ENCODE data around the gene SLF2.

Gene SLF2

GRCh38 chr10:100945754-100946153 is 33.0 kb downstream of the SLF2 start:
- Histone ChIP-seq H3K9ac (ENCODE audit: low read depth in 1 of 2, low read length in 2 of 2) (no peak overlapping the region), H3K27me3 (ENCODE audit: control insufficient read depth in 1 of 2, insufficient read depth in 2 of 2, low read length in 2 of 2) (no peaks in the 10 kb centered on the region), H3K36me3 (ENCODE audit: control insufficient read depth in 1 of 2, insufficient read depth in 2 of 2, low read length in 2 of 2) (peaks cover 38 to 75% of the 10 kb centered on the region in 2 donors), H3K9me3 (ENCODE audit: control insufficient read depth in 1 of 2, low read length in 2 of 2) (no peaks in the 10 kb centered on the region), H3K4me1 (ENCODE audit: control insufficient read depth in 1 of 2, insufficient read depth in 2 of 2, low read length in 2 of 2) (no peaks in the 10 kb centered on the region), H3K4me3 (ENCODE audit: low read depth in 1 of 2, low read length in 2 of 2) (no peak overlapping the region), H3K27ac (ENCODE audit: low read depth, low read length) (no peak overlapping the region)

- Histone ChIP-seq H3K9ac (ENCODE audit: low read depth in 1 of 2, low read length in 2 of 2) (no peak overlapping the region), H3K27ac (ENCODE audit: low read depth, low read length) (no peak overlapping the region), H3K4me3 (ENCODE audit: low read depth in 1 of 2, low read length in 2 of 2) (no peak overlapping the region), H3K9me3 (ENCODE audit: control insufficient read depth in 1 of 2, low read length in 2 of 2) (no peaks in the 10 kb centered on the region), H3K4me1 (ENCODE audit: control insufficient read depth in 1 of 2, insufficient read depth in 2 of 2, low read length in 2 of 2) (no peaks in the 10 kb centered on the region), H3K36me3 (ENCODE audit: control insufficient read depth in 1 of 2, insufficient read depth in 2 of 2, low read length in 2 of 2) (peaks cover 33 to 65% of the 10 kb centered on the region in 2 donors), H3K27me3 (ENCODE audit: control insufficient read depth in 1 of 2, insufficient read depth in 2 of 2, low read length in 2 of 2) (no peaks in the 10 kb centered on the region)
Measured at GRCh38 chr10:100948916-100949315, 36.2 kb downstream of the SLF2 start.

- Histone ChIP-seq H3K4me3 (ENCODE audit: low read depth in 1 of 2, low read length in 2 of 2) (no peak overlapping the region), H3K4me1 (ENCODE audit: control insufficient read depth in 1 of 2, insufficient read depth in 2 of 2, low read length in 2 of 2) (no peaks in the 10 kb centered on the region), H3K27me3 (ENCODE audit: control insufficient read depth in 1 of 2, insufficient read depth in 2 of 2, low read length in 2 of 2) (no peaks in the 10 kb centered on the region), H3K27ac (ENCODE audit: low read depth, low read length) (no peak overlapping the region), H3K9ac (ENCODE audit: low read depth in 1 of 2, low read length in 2 of 2) (no peak overlapping the region), H3K9me3 (ENCODE audit: control insufficient read depth in 1 of 2, low read length in 2 of 2) (no peaks in the 10 kb centered on the region), H3K36me3 (ENCODE audit: control insufficient read depth in 1 of 2, insufficient read depth in 2 of 2, low read length in 2 of 2) (peaks cover 9 to 51% of the 10 kb centered on the region in 2 donors)
Measured at GRCh38 chr10:100960251-100960650, 47.5 kb downstream of the SLF2 start.

GRCh38 chr10:100962351-100963080 is 49.8 kb downstream of the SLF2 start:
- Histone ChIP-seq H3K36me3 (ENCODE audit: control insufficient read depth in 1 of 2, insufficient read depth in 2 of 2, low read length in 2 of 2) (peaks cover 18 to 49% of the 10 kb centered on the region in 2 donors), H3K27ac (ENCODE audit: low read depth, low read length) (no peak overlapping the region)

GRCh38 chr10:100963826-100964225 is 51.1 kb downstream of the SLF2 start:
- no peak overlapping the region for H3K9ac ChIP-seq (ENCODE audit: low read depth in 1 of 2, low read length in 2 of 2)
- no peaks in the 10 kb centered on the region for H3K27me3 ChIP-seq (ENCODE audit: control insufficient read depth in 1 of 2, insufficient read depth in 2 of 2, low read length in 2 of 2)
- H3K9me3 ChIP-seq (ENCODE audit: control insufficient read depth in 1 of 2, low read length in 2 of 2), result no peaks in the 10 kb centered on the region
- peaks cover 5 to 10% of the 10 kb centered on the region in 2 donors for H3K4me1 ChIP-seq (ENCODE audit: control insufficient read depth in 1 of 2, insufficient read depth in 2 of 2, low read length in 2 of 2)
- no peak overlapping the region for H3K27ac ChIP-seq (ENCODE audit: low read depth, low read length)
- H3K4me3 ChIP-seq (ENCODE audit: low read depth in 1 of 2, low read length in 2 of 2), result no peak overlapping the region
- H3K36me3 ChIP-seq (ENCODE audit: control insufficient read depth in 1 of 2, insufficient read depth in 2 of 2, low read length in 2 of 2), result peaks cover 18 to 37% of the 10 kb centered on the region in 2 donors

More at GRCh38 chr10:100962351-100963080, 49.8 kb downstream of the SLF2 start:
- no peak overlapping the region for H3K9ac ChIP-seq (ENCODE audit: low read depth in 1 of 2, low read length in 2 of 2)
- H3K4me1 ChIP-seq (ENCODE audit: control insufficient read depth in 1 of 2, insufficient read depth in 2 of 2, low read length in 2 of 2), result no peaks in the 10 kb centered on the region
- H3K4me3 ChIP-seq (ENCODE audit: low read depth in 1 of 2, low read length in 2 of 2), result no peak overlapping the region
- H3K27me3 ChIP-seq (ENCODE audit: control insufficient read depth in 1 of 2, insufficient read depth in 2 of 2, low read length in 2 of 2), result no peaks in the 10 kb centered on the region
- no peaks in the 10 kb centered on the region for H3K9me3 ChIP-seq (ENCODE audit: control insufficient read depth in 1 of 2, low read length in 2 of 2)

GRCh38 chr10:100965820-100966219 is 53.1 kb downstream of the SLF2 start:
- Histone ChIP-seq H3K4me3 (ENCODE audit: low read depth in 1 of 2, low read length in 2 of 2) (no peak overlapping the region), H3K4me1 (ENCODE audit: control insufficient read depth in 1 of 2, insufficient read depth in 2 of 2, low read length in 2 of 2) (peaks cover 12 to 18% of the 10 kb centered on the region in 2 donors), H3K9me3 (ENCODE audit: control insufficient read depth in 1 of 2, low read length in 2 of 2) (no peaks in the 10 kb centered on the region), H3K36me3 (ENCODE audit: control insufficient read depth in 1 of 2, insufficient read depth in 2 of 2, low read length in 2 of 2) (peaks cover 12 to 29% of the 10 kb centered on the region in 2 donors), H3K27me3 (ENCODE audit: control insufficient read depth in 1 of 2, insufficient read depth in 2 of 2, low read length in 2 of 2) (no peaks in the 10 kb centered on the region), H3K27ac (ENCODE audit: low read depth, low read length) (no peak overlapping the region), H3K9ac (ENCODE audit: low read depth in 1 of 2, low read length in 2 of 2) (no peak overlapping the region)

- Histone ChIP-seq H3K36me3 (ENCODE audit: control insufficient read depth in 1 of 2, insufficient read depth in 2 of 2, low read length in 2 of 2) (peaks cover 11 to 26% of the 10 kb centered on the region in 2 donors), H3K4me3 (ENCODE audit: low read depth in 1 of 2, low read length in 2 of 2) (no peak overlapping the region), H3K27me3 (ENCODE audit: control insufficient read depth in 1 of 2, insufficient read depth in 2 of 2, low read length in 2 of 2) (no peaks in the 10 kb centered on the region), H3K9ac (ENCODE audit: low read depth in 1 of 2, low read length in 2 of 2) (no peak overlapping the region), H3K4me1 (ENCODE audit: control insufficient read depth in 1 of 2, insufficient read depth in 2 of 2, low read length in 2 of 2) (peaks cover 15 to 25% of the 10 kb centered on the region in 2 donors), H3K9me3 (ENCODE audit: control insufficient read depth in 1 of 2, low read length in 2 of 2) (no peaks in the 10 kb centered on the region), H3K27ac (ENCODE audit: low read depth, low read length) (no peak overlapping the region)
Measured at GRCh38 chr10:100966887-100967286, 54.1 kb downstream of the SLF2 start.

- no peaks in the 10 kb centered on the region for H3K27me3 ChIP-seq (ENCODE audit: control insufficient read depth in 1 of 2, insufficient read depth in 2 of 2, low read length in 2 of 2)
- peaks cover 8 to 22% of the 10 kb centered on the region in 2 donors for H3K36me3 ChIP-seq (ENCODE audit: control insufficient read depth in 1 of 2, insufficient read depth in 2 of 2, low read length in 2 of 2)
- H3K9ac ChIP-seq (ENCODE audit: low read depth in 1 of 2, low read length in 2 of 2), result no peak overlapping the region
- H3K9me3 ChIP-seq (ENCODE audit: control insufficient read depth in 1 of 2, low read length in 2 of 2), result no peaks in the 10 kb centered on the region
- no peak overlapping the region for H3K27ac ChIP-seq (ENCODE audit: low read depth, low read length)
- no peak overlapping the region for H3K4me3 ChIP-seq (ENCODE audit: low read depth in 1 of 2, low read length in 2 of 2)
- H3K4me1 ChIP-seq (ENCODE audit: control insufficient read depth in 1 of 2, insufficient read depth in 2 of 2, low read length in 2 of 2), result peaks cover 20 to 29% of the 10 kb centered on the region in 2 donors
Measured at GRCh38 chr10:100967332-100967731, 54.6 kb downstream of the SLF2 start.

- Histone ChIP-seq H3K9me3 (ENCODE audit: control insufficient read depth in 1 of 2, low read length in 2 of 2) (no peaks in the 10 kb centered on the region), H3K4me1 (ENCODE audit: control insufficient read depth in 1 of 2, insufficient read depth in 2 of 2, low read length in 2 of 2) (peaks cover 28 to 35% of the 10 kb centered on the region in 2 donors), H3K27ac (ENCODE audit: low read depth, low read length) (no peak overlapping the region), H3K27me3 (ENCODE audit: control insufficient read depth in 1 of 2, insufficient read depth in 2 of 2, low read length in 2 of 2) (no peaks in the 10 kb centered on the region), H3K9ac (ENCODE audit: low read depth in 1 of 2, low read length in 2 of 2) (peak overlapping the region in 1 of 2 donors; percentile 67), H3K4me3 (ENCODE audit: low read depth in 1 of 2, low read length in 2 of 2) (peak overlapping the region; percentile 76 to 79), H3K36me3 (ENCODE audit: control insufficient read depth in 1 of 2, insufficient read depth in 2 of 2, low read length in 2 of 2) (peaks cover 16 to 26% of the 10 kb centered on the region in 2 donors)
Measured at GRCh38 chr10:100968062-100968736, 55.4 kb downstream of the SLF2 start.

- Histone ChIP-seq H3K36me3 (ENCODE audit: control insufficient read depth in 1 of 2, insufficient read depth in 2 of 2, low read length in 2 of 2) (peaks cover 16 to 33% of the 10 kb centered on the region in 2 donors), H3K27ac (ENCODE audit: low read depth, low read length) (no peak overlapping the region), H3K4me3 (ENCODE audit: low read depth in 1 of 2, low read length in 2 of 2) (peak overlapping the region; percentile 76 to 79), H3K27me3 (ENCODE audit: control insufficient read depth in 1 of 2, insufficient read depth in 2 of 2, low read length in 2 of 2) (no peaks in the 10 kb centered on the region), H3K4me1 (ENCODE audit: control insufficient read depth in 1 of 2, insufficient read depth in 2 of 2, low read length in 2 of 2) (peaks cover 29 to 35% of the 10 kb centered on the region in 2 donors), H3K9ac (ENCODE audit: low read depth in 1 of 2, low read length in 2 of 2) (peak overlapping the region; percentile 63 to 67), H3K9me3 (ENCODE audit: control insufficient read depth in 1 of 2, low read length in 2 of 2) (no peaks in the 10 kb centered on the region)
Measured at GRCh38 chr10:100968863-100969186, 56.1 kb downstream of the SLF2 start.

All from duodenal mucosa (tissue), 2 donors.